Measurements from ENCODE around the gene ITIH6. TPM values are rescaled to one million over a fixed set of nuclear protein-coding genes. Genes with fewer than 3 reads are reported as not detected.

The ITIH6 gene
- total RNA-seq, 3 donors from 2014 or later (not counting 1 experiment from before 2014, with no cell fraction given): not detected

DNA sequence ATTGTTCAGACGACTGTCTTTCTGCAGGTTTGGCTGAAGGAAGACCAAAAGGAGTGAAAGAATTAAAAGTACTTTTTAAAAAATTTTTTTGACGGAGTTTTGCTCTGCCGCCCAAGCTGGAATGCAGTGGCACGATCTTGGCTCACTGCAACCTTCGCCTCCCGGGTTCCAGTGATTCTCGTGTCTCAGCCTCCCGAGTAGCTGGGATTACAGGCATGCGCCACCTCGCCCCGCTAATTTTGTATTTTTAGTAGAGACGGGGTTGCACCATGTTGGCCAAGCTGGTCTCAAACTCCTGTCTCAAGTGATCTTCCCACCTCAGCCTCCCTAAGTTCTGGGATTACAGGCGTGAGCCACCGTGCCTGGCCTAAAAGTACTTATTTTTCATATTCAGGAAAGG lies 86.3 kb downstream of the ITIH6 start:
- Histone ChIP-seq H3K9me3 (ENCODE audit: control insufficient read depth, insufficient read depth, low read length) (no peaks in the 10 kb centered on the region), H3K27me3 (ENCODE audit: control insufficient read depth, insufficient read depth, low read length) (no peaks in the 10 kb centered on the region), H3K4me1 (ENCODE audit: control insufficient read depth, insufficient read depth, low read length) (no peaks in the 10 kb centered on the region), H3K36me3 (ENCODE audit: control insufficient read depth, insufficient read depth, low read length) (no peaks in the 10 kb centered on the region), H3K27ac (ENCODE audit: low read length) (no peak overlapping the region), H3K4me3 (ENCODE audit: low read length) (no peak overlapping the region)
- ATAC-seq (no peak), DNase-seq (no peak)
- peaks cover 7 to 12% of the 10 kb centered on the region in 2 donors for H3K27me3 Mint-ChIP-seq (ENCODE audit: low read depth in 2 of 2)
- no peaks in the 10 kb centered on the region for H3K9me3 Mint-ChIP-seq
- no peak for TF ChIP-seq CTCF (IDR thresholded peaks at IDR 0.05)
- H3K27ac Mint-ChIP-seq: no peak overlapping the region
- H3K36me3 Mint-ChIP-seq: no peaks in the 10 kb centered on the region
- H3K4me1 Mint-ChIP-seq: no peaks in the 10 kb centered on the region
- 96% methylated on average over 11 of the region's 14 CpGs for WGBS (ENCODE audit: insufficient coverage)
- intact Hi-C loops (cut with micrococcal nuclease): no loop called here
- H3K4me3 Mint-ChIP-seq: no peak overlapping the region

DNA sequence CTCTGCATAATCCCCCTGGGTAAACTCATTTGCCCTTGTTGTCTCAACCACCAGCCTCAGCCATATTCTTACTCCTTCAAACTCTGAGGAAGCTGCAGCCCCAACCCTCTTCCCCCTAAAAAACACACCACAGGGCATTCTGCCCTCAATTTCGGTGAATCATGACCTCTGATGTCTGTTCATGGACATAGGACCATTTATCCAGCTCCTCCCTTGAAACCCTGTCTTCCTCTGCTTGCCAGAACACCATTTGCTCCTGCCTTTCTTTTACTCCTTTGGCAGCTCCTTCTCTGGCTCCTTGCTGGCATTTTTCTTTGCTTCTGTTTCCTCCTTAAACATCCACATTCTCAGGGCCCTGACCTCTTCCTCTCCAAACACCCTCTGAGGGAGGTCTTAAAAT lies 87.1 kb downstream of the ITIH6 start:
- Histone ChIP-seq H3K27me3 (ENCODE audit: control insufficient read depth, insufficient read depth, low read length) (no peaks in the 10 kb centered on the region), H3K36me3 (ENCODE audit: control insufficient read depth, insufficient read depth, low read length) (no peaks in the 10 kb centered on the region), H3K4me1 (ENCODE audit: control insufficient read depth, insufficient read depth, low read length) (no peaks in the 10 kb centered on the region), H3K27ac (ENCODE audit: low read length) (no peak overlapping the region), H3K9me3 (ENCODE audit: control insufficient read depth, insufficient read depth, low read length) (no peaks in the 10 kb centered on the region), H3K4me3 (ENCODE audit: low read length) (no peak overlapping the region)
- Mint-ChIP-seq H3K4me1 (no peaks in the 10 kb centered on the region), H3K9me3 (no peaks in the 10 kb centered on the region), H3K27ac (no peak overlapping the region), H3K27me3 (ENCODE audit: low read depth in 2 of 2) (peaks cover 13 to 20% of the 10 kb centered on the region in 2 donors), H3K4me3 (no peak overlapping the region), H3K36me3 (no peaks in the 10 kb centered on the region)
- DNase-seq (no peak), ATAC-seq (no peak)
- intact Hi-C loops (cut with micrococcal nuclease): no loop called here
- WGBS (ENCODE audit: insufficient coverage): 38% methylated on average over 1 of the region's 1 CpG
- TF ChIP-seq CTCF (IDR thresholded peaks at IDR 0.05): no peak

GRCh38 chrX:54708404-54708803 lies 89.7 kb downstream of the ITIH6 start:
- no peak for ATAC-seq
- H3K36me3 Mint-ChIP-seq: no peaks in the 10 kb centered on the region
- intact Hi-C loops (cut with micrococcal nuclease): no loop called here
- Histone ChIP-seq H3K4me1 (ENCODE audit: control insufficient read depth, insufficient read depth, low read length) (no peaks in the 10 kb centered on the region), H3K9me3 (ENCODE audit: control insufficient read depth, insufficient read depth, low read length) (no peaks in the 10 kb centered on the region), H3K36me3 (ENCODE audit: control insufficient read depth, insufficient read depth, low read length) (no peaks in the 10 kb centered on the region), H3K27ac (ENCODE audit: low read length) (no peak overlapping the region), H3K4me3 (ENCODE audit: low read length) (no peak overlapping the region), H3K27me3 (ENCODE audit: control insufficient read depth, insufficient read depth, low read length) (no peaks in the 10 kb centered on the region)
- no peak for DNase-seq
- no peaks in the 10 kb centered on the region for H3K9me3 Mint-ChIP-seq
- 80% methylated on average over 2 of the region's 2 CpGs for WGBS (ENCODE audit: insufficient coverage)
- no peak overlapping the region for H3K4me3 Mint-ChIP-seq
- no peak overlapping the region for H3K27ac Mint-ChIP-seq
- peaks cover 18 to 29% of the 10 kb centered on the region in 2 donors for H3K27me3 Mint-ChIP-seq (ENCODE audit: low read depth in 2 of 2)
- H3K4me1 Mint-ChIP-seq: no peaks in the 10 kb centered on the region
- TF ChIP-seq CTCF (IDR thresholded peaks at IDR 0.05): no peak

Other genes with a start within 250 kb of the ITIH6 start
- gene MAGED2, start 9.5 kb upstream of the ITIH6 start, total RNA-seq: 10 to 100 TPM; 52.0 to 63.2 (median 57.8) TPM
- 1 to 10 TPM; 2.9 to 4.3 (median 4.2) TPM for gene TRO, start 122.6 kb upstream of the ITIH6 start, total RNA-seq
- under 1 TPM; 0.39 to 0.75 (median 0.73) TPM for gene PFKFB1, start 195.9 kb upstream of the ITIH6 start, total RNA-seq
- 10 to 100 TPM; 11.5 to 13.3 (median 12.4) TPM for gene APEX2, start 202.1 kb upstream of the ITIH6 start, total RNA-seq
- gene ALAS2, start 232.7 kb upstream of the ITIH6 start, total RNA-seq: not detected

All from natural killer cell (primary cell).